Measurements from ENCODE around the gene EPHB4.

EPHB4 gene

DNA sequence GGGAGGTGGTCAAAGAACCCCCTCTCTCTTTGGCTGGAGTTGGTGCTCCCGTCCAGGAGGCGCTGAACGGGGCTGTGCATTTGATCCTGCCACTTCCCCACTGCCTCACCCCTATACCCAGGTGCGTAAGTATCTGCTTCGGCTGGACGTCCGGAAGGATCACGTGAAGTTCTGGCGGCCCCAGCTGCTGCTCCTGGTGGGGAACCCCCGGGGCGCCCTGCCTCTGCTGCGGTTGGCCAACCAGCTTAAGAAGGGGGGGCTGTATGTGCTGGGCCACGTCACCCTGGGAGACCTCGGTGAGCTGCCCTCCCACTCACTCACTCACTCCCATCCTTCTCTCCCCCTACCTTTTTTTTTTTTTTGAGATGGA lies 34.3 kb upstream of the EPHB4 start:
- H3K36me3 ChIP-seq (ENCODE audit: insufficient read depth, low read length): no peaks in the 10 kb centered on the region
- peaks cover 2% of the 10 kb centered on the region; the same call in 1 of the 2 replicates for H3K79me2 ChIP-seq (ENCODE audit: insufficient read depth, low read length)
- H2AFZ ChIP-seq (ENCODE audit: low read length): no peak overlapping the region
- H3K9me3 ChIP-seq (ENCODE audit: insufficient read depth, low read depth, low read length): no peaks in the 10 kb centered on the region
- H3K9ac ChIP-seq (ENCODE audit: low read depth, low read length, poor library complexity, severe bottlenecking): no peak overlapping the region
- H3K9me2 ChIP-seq (replicated peaks; ENCODE audit: low read depth, low read length): no peaks in the 10 kb centered on the region
- H3F3A ChIP-seq (ENCODE audit: low read depth): no peaks in the 10 kb centered on the region
- no peak overlapping the region for H3K4me3 ChIP-seq (ENCODE audit: low read length, poor library complexity, severe bottlenecking)
- no peak overlapping the region for H3K4me2 ChIP-seq (ENCODE audit: low read depth, low read length, poor library complexity, severe bottlenecking)
- no peaks in the 10 kb centered on the region for H3K27me3 ChIP-seq (ENCODE audit: insufficient read depth, low read length, poor library complexity, severe bottlenecking)
- no peaks in the 10 kb centered on the region for H3K4me1 ChIP-seq (ENCODE audit: insufficient read depth, low read length, poor library complexity, severe bottlenecking)
- no peaks in the 10 kb centered on the region for H4K20me1 ChIP-seq (ENCODE audit: insufficient read depth, low read length, poor library complexity, severe bottlenecking)
- TF ChIP-seq, protein P1, sequence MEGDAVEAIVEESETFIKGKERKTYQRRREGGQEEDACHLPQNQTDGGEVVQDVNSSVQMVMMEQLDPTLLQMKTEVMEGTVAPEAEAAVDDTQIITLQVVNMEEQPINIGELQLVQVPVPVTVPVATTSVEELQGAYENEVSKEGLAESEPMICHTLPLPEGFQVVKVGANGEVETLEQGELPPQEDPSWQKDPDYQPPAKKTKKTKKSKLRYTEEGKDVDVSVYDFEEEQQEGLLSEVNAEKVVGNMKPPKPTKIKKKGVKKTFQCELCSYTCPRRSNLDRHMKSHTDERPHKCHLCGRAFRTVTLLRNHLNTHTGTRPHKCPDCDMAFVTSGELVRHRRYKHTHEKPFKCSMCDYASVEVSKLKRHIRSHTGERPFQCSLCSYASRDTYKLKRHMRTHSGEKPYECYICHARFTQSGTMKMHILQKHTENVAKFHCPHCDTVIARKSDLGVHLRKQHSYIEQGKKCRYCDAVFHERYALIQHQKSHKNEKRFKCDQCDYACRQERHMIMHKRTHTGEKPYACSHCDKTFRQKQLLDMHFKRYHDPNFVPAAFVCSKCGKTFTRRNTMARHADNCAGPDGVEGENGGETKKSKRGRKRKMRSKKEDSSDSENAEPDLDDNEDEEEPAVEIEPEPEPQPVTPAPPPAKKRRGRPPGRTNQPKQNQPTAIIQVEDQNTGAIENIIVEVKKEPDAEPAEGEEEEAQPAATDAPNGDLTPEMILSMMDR (conservative IDR thresholded peaks at IDR 0.05; ENCODE audit: low read length): no peak
- no peak for TF ChIP-seq EZH2phosphoT487 (IDR thresholded peaks at IDR 0.05; ENCODE audit: borderline replicate concordance)

DNA sequence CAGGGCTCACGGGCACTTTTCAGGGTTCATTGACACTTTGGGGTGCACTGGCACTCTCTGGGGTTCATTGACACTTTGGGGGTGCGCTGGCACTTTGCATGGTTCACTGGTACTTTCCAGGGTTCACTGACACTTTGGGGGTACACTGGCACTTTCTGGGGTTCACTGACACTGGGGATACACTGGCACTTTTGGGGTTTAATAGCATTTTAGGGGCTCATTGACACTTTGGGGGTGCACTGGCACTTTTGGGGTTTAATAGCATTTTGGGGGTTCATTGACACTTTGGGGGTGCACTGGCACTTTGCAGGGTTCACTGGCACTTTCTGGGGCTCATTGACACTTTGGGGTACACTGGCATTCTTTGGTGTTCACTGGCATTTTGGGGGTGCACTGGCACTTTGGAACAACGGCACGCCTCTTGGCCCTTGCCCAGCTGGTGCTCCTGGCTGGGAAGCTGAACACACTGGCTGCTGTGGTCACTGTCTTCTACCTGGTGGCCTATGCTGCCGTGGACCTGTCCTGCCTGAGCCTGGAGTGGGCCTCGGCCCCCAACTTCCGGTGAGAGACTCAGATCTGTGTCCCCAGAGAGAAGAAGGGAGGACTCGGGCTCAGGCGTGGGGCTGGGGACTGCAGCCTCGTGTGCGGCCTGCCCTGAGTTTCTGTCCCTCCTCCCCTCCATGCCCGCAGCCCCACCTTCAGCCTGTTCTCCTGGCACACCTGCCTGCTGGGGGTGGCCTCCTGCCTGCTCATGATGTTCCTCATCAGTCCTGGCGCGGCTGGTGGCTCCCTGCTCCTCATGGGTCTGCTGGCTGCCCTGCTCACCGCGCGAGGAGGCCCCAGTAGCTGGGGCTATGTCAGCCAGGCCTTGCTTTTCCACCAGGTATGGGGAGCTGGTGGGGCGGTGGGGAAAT lies 33.6 kb upstream of the EPHB4 start:
- Histone ChIP-seq H3K36me3 (ENCODE audit: insufficient read depth, low read length) (no peaks in the 10 kb centered on the region), H3K9me2 (replicated peaks; ENCODE audit: low read depth, low read length) (no peaks in the 10 kb centered on the region), H3K9me3 (ENCODE audit: insufficient read depth, low read depth, low read length) (no peaks in the 10 kb centered on the region), H3K27me3 (ENCODE audit: insufficient read depth, low read length, poor library complexity, severe bottlenecking) (no peaks in the 10 kb centered on the region), H3K4me2 (ENCODE audit: low read depth, low read length, poor library complexity, severe bottlenecking) (no peak overlapping the region), H3K4me1 (ENCODE audit: insufficient read depth, low read length, poor library complexity, severe bottlenecking) (no peaks in the 10 kb centered on the region), H2AFZ (ENCODE audit: low read length) (no peak overlapping the region), H3K4me3 (ENCODE audit: low read length, poor library complexity, severe bottlenecking) (no peak overlapping the region), H3K79me2 (ENCODE audit: insufficient read depth, low read length) (no peaks in the 10 kb centered on the region), H3K9ac (ENCODE audit: low read depth, low read length, poor library complexity, severe bottlenecking) (no peak overlapping the region), H4K20me1 (ENCODE audit: insufficient read depth, low read length, poor library complexity, severe bottlenecking) (no peaks in the 10 kb centered on the region), H3F3A (ENCODE audit: low read depth) (no peaks in the 10 kb centered on the region)
- TF ChIP-seq, protein P1 (conservative IDR thresholded peaks at IDR 0.05; ENCODE audit: low read length): no peak
- no peak for TF ChIP-seq EZH2phosphoT487 (IDR thresholded peaks at IDR 0.05; ENCODE audit: borderline replicate concordance)

DNA sequence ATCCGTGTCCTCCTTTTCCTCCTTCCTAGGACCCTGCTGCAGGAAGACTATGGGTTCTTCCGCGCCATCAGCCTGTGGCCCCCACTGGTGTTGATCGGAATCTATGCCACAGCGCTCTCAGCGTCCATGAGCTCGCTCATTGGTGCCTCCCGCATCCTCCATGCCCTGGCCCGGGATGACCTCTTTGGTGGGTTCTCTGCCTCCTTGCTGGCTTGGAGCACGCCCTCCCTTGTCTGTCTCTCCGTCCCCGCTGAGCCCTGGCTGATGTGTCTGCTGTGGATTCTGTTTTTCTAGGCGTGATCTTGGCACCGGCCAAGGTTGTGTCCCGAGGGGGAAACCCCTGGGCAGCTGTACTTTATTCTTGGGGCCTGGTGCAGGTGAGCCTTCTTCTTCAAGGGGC lies 32.5 kb upstream of the EPHB4 start:
- no peaks in the 10 kb centered on the region for H3F3A ChIP-seq (ENCODE audit: low read depth)
- no peaks in the 10 kb centered on the region for H3K27me3 ChIP-seq (ENCODE audit: insufficient read depth, low read length, poor library complexity, severe bottlenecking)
- no peaks in the 10 kb centered on the region for H3K79me2 ChIP-seq (ENCODE audit: insufficient read depth, low read length)
- no peaks in the 10 kb centered on the region for H3K9me3 ChIP-seq (ENCODE audit: insufficient read depth, low read depth, low read length)
- no peaks in the 10 kb centered on the region for H3K9me2 ChIP-seq (replicated peaks; ENCODE audit: low read depth, low read length)
- H3K4me1 ChIP-seq (ENCODE audit: insufficient read depth, low read length, poor library complexity, severe bottlenecking): no peaks in the 10 kb centered on the region
- H2AFZ ChIP-seq (ENCODE audit: low read length): no peak overlapping the region
- H4K20me1 ChIP-seq (ENCODE audit: insufficient read depth, low read length, poor library complexity, severe bottlenecking): no peaks in the 10 kb centered on the region
- no peak overlapping the region for H3K4me2 ChIP-seq (ENCODE audit: low read depth, low read length, poor library complexity, severe bottlenecking)
- no peak overlapping the region for H3K4me3 ChIP-seq (ENCODE audit: low read length, poor library complexity, severe bottlenecking)
- no peaks in the 10 kb centered on the region for H3K36me3 ChIP-seq (ENCODE audit: insufficient read depth, low read length)
- TF ChIP-seq, protein P1 (conservative IDR thresholded peaks at IDR 0.05; ENCODE audit: low read length): no peak
- TF ChIP-seq EZH2phosphoT487 (IDR thresholded peaks at IDR 0.05; ENCODE audit: borderline replicate concordance): no peak
- no peak overlapping the region for H3K9ac ChIP-seq (ENCODE audit: low read depth, low read length, poor library complexity, severe bottlenecking)

All from Loucy (cell line).